ENCODE measurements around the gene CDON. TPM values are rescaled to one million over a fixed set of nuclear protein-coding genes. Genes with fewer than 3 reads are reported as not detected.

Gene CDON
- total RNA-seq, 2 donors from 2014 or later: 1.8 to 2.6 TPM

GRCh38 chr11:126100716-126101115 lies 38.0 kb upstream of the CDON start:
- H3K27me3 Mint-ChIP-seq: no peaks in the 10 kb centered on the region
- no peak overlapping the region for H3K27ac Mint-ChIP-seq
- ATAC-seq (replicated peaks): no peak
- no peaks in the 10 kb centered on the region for H3K36me3 Mint-ChIP-seq (ENCODE audit: low read depth)
- no peaks in the 10 kb centered on the region for H3K9me3 Mint-ChIP-seq
- H3K4me3 Mint-ChIP-seq: no peak overlapping the region
- no peaks in the 10 kb centered on the region for H3K4me1 Mint-ChIP-seq

GRCh38 chr11:126098204-126098769 lies 35.6 kb upstream of the CDON start:
- H3K4me3 Mint-ChIP-seq: no peak overlapping the region
- H3K27ac Mint-ChIP-seq: no peak overlapping the region
- H3K27me3 Mint-ChIP-seq: no peaks in the 10 kb centered on the region
- ATAC-seq (replicated peaks): no peak
- H3K4me1 Mint-ChIP-seq: no peaks in the 10 kb centered on the region
- no peaks in the 10 kb centered on the region for H3K36me3 Mint-ChIP-seq (ENCODE audit: low read depth)
- no peaks in the 10 kb centered on the region for H3K9me3 Mint-ChIP-seq

DNA sequence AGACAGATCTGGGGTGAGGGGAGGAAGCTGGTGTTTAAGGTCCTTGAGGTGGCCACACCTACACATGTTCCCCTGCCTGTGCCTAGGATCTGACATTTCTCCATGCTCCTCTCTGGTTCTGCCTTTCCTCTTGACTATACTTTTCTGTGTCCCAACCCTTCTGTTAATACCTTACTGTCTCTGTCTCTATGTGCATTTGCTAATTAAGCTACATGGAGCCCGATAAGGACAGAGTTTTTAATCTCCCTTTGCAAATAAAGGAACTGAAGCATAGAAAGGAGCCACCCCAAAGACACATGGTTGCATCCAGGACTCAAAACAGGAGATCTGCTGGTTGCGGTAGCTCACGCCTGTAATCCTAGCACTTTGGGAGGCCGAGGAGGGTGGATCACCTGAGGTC lies 33.1 kb upstream of the CDON start:
- no peaks in the 10 kb centered on the region for H3K27me3 Mint-ChIP-seq
- no peak overlapping the region for H3K4me3 Mint-ChIP-seq
- H3K36me3 Mint-ChIP-seq (ENCODE audit: low read depth): no peaks in the 10 kb centered on the region
- ATAC-seq (replicated peaks): no peak
- H3K9me3 Mint-ChIP-seq: no peaks in the 10 kb centered on the region
- no peaks in the 10 kb centered on the region for H3K4me1 Mint-ChIP-seq
- no peak overlapping the region for H3K27ac Mint-ChIP-seq

- Mint-ChIP-seq H3K4me3 (no peak overlapping the region), H3K27ac (no peak overlapping the region), H3K36me3 (ENCODE audit: low read depth) (no peaks in the 10 kb centered on the region), H3K4me1 (no peaks in the 10 kb centered on the region), H3K9me3 (no peaks in the 10 kb centered on the region), H3K27me3 (no peaks in the 10 kb centered on the region)
- no peak for ATAC-seq (replicated peaks)
Measured at GRCh38 chr11:126090452-126090851, 27.8 kb upstream of the CDON start.

GRCh38 chr11:126088999-126089398 lies 26.3 kb upstream of the CDON start:
- Mint-ChIP-seq H3K27ac (no peak overlapping the region), H3K36me3 (ENCODE audit: low read depth) (no peaks in the 10 kb centered on the region)
- no peak for ATAC-seq (replicated peaks)

DNA sequence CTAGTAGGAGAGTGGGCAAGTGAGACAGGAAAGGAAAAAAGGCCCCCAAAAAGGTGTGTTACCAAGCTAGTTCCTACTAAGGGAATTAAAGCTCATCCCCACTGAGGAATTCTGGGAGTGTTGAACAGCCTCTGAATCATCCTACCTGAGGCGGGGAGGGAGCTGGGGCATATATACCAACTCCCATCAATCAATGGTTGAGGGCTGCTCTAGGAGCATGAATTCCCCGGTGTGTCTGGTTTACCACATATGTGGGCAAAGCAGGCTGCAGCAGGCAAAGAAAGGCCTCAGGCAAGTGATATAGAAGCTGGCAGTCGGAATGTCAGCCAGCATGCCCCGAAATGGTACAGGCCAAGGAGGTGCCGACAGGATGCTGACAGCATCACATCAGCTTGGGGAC lies 23.6 kb upstream of the CDON start:
- Mint-ChIP-seq H3K4me3 (no peak overlapping the region), H3K36me3 (ENCODE audit: low read depth) (no peaks in the 10 kb centered on the region), H3K4me1 (peaks cover 15% of the 10 kb centered on the region), H3K27me3 (no peaks in the 10 kb centered on the region), H3K27ac (no peak overlapping the region), H3K9me3 (no peaks in the 10 kb centered on the region)
- ATAC-seq (replicated peaks): no peak

More at GRCh38 chr11:126088999-126089398, 26.3 kb upstream of the CDON start:
- H3K4me3 Mint-ChIP-seq: no peak overlapping the region
- H3K27me3 Mint-ChIP-seq: no peaks in the 10 kb centered on the region
- H3K9me3 Mint-ChIP-seq: no peaks in the 10 kb centered on the region
- peaks cover 3% of the 10 kb centered on the region for H3K4me1 Mint-ChIP-seq

DNA sequence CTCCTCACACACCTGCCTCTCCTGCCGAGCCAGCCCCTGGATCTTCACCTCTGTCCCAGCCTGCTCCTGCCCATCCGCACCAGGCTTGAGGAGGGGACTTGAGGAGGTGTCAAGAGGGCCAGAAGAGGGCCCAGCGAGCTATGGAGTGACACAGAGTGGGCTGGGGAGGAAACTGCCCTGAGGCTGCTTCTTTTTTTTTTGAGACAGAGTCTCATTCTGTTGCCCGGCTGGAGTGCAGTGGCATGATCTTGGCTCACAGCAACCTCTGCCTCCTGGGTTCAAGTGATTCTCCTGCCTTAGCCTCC lies 21.9 kb upstream of the CDON start:
- Mint-ChIP-seq H3K27me3 (no peaks in the 10 kb centered on the region), H3K27ac (peak overlapping the region; percentile 89), H3K4me1 (peaks cover 15% of the 10 kb centered on the region), H3K4me3 (peak overlapping the region; percentile 64), H3K9me3 (no peaks in the 10 kb centered on the region), H3K36me3 (ENCODE audit: low read depth) (no peaks in the 10 kb centered on the region)
- ATAC-seq (replicated peaks): no peak

DNA sequence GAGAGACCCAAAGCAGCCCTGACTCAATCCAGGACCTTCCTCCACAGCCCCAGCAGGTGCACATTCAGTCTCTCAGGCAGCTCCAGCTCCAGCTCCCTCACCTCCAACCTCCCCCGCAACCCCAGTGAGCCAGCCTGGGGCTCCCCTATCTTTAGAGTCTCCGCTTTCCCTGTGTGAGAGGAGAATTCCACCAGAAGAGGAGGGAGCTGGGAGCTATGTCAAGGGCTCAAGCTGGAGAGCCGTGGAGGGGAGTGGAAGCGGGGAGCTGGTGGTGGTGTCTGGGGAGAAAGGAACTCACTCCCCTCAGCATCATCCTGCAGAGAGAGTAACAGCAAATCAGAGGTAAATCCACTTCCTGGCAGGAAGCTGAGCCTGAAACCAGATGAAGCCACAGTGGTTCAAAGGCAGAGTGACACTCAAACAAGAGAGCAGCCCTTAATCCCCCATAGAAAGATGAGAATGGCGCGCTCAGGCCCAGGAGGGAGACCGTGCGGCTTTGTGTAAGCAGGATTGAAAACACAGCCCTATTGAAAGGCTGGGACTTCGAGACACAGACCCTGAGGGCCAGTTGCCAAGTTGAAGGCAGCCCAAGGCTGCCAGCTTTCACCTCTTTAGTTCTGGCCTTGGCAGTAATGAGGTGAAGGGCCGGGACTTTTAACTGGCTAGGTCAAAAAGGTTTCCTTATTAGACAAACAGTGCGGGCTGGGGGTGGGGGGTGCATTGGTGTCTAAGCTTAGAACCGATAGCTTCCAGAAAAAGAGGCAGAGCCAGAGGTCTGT lies 21.4 kb upstream of the CDON start:
- peaks cover 15% of the 10 kb centered on the region for H3K4me1 Mint-ChIP-seq
- H3K27ac Mint-ChIP-seq: peak overlapping the region; percentile 89
- no peaks in the 10 kb centered on the region for H3K27me3 Mint-ChIP-seq
- no peaks in the 10 kb centered on the region for H3K36me3 Mint-ChIP-seq (ENCODE audit: low read depth)
- peak; percentile 94 for ATAC-seq (replicated peaks)
- H3K4me3 Mint-ChIP-seq: peak overlapping the region; percentile 64
- H3K9me3 Mint-ChIP-seq: no peaks in the 10 kb centered on the region

DNA sequence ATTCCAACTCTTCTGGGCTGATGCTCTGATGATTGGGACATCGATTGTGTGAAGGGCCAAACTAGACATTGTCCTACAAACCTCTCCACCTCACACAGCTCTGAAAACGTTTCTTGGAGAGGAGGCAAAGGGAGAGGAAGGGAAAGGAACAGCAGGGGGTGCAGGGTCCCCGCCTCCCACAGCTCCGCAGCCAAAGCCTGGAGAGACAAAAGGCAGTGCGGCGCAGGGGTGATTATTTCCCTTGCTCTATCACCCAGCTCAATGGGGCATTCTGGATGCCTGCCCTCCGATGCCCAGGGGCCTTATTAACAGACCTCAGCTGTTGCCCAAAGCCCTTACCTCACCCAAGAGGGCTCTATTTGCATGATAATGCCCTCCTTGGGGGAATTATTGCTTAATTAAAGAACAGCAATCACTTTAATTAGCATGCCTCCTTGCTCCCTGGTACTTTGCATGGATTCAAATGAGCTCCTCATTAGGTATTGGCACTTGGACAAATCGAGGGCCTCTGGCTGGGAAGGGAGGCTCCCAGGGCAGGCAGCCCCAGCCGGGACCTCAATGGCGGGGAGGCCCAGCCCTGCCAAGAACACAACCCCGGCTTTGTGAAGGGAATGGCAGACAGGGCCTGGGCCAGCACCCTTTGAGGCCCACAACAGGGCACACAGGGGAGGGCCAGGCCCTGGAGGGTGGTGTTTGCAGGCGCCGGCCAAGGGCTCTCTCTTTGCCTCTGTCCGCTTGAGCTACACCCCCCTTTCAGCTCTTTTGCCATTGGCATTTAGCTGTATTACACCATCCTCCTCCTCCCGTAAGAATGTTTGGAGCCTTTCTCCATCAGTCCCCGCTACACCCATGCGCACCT lies 19.8 kb upstream of the CDON start:
- Mint-ChIP-seq H3K27ac (peak overlapping the region; percentile 89), H3K4me3 (no peak overlapping the region), H3K9me3 (no peaks in the 10 kb centered on the region), H3K27me3 (no peaks in the 10 kb centered on the region), H3K4me1 (peaks cover 15% of the 10 kb centered on the region), H3K36me3 (ENCODE audit: low read depth) (no peaks in the 10 kb centered on the region)
- no peak for ATAC-seq (replicated peaks)

DNA sequence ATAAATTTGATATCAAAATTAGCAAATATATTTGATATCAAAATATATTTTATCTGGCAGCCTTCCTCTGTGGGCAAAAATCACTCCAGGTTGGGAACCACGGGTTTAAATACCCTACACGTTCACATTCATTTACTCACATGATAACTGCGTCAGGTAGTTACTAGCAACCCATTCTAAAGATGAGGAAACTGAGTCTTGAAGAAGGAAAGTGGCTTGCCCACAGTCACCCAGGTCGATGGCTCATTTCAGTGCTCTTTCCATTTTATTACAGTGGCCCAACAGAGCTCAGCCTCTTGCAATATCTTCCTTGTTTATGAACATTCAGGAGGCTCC lies 19.2 kb upstream of the CDON start:
- Mint-ChIP-seq H3K4me1 (peaks cover 15% of the 10 kb centered on the region), H3K9me3 (no peaks in the 10 kb centered on the region), H3K4me3 (no peak overlapping the region), H3K27me3 (no peaks in the 10 kb centered on the region), H3K36me3 (ENCODE audit: low read depth) (no peaks in the 10 kb centered on the region), H3K27ac (no peak overlapping the region)
- no peak for ATAC-seq (replicated peaks)

DNA sequence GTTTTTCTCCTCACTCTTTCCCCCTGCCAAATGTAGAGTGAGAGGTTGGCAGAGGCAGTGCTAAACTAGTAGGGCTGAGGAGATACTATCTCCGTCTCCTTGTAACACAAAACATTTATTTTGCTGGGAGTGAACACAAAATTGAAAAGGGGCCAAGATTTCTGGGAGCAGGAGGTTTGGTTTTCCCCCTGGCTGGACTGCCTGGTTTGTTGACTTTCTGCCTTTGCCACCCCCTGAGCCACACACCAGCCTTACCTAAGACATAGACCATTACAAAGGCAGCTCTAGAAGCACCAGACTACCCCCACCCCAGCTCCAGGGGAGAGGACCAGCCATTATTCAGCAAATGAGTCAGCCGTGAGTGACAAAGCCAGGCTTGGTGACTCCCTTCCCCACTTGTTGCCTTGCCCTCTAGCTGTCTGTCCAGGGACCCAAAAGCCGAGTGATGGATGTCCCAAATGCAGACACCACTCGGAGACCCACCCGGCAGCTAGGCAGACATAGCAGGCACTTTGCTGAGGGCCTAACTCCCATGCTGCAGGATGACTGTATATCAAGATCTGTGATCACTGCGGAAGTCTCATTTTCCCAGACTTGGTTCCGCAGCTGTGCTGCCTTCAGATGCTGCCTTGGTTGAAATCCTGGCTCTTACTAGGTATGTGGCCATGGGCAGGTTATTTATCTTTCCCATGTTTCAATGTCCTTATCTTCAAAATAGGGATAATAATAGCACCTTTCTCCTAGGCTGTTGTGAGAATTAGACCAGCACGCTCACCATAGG lies 17.7 kb upstream of the CDON start:
- Mint-ChIP-seq H3K9me3 (no peaks in the 10 kb centered on the region), H3K27me3 (no peaks in the 10 kb centered on the region), H3K27ac (no peak overlapping the region), H3K4me3 (no peak overlapping the region), H3K36me3 (ENCODE audit: low read depth) (no peaks in the 10 kb centered on the region), H3K4me1 (peaks cover 15% of the 10 kb centered on the region)
- ATAC-seq (replicated peaks): no peak

- no peak for ATAC-seq (replicated peaks)
- H3K9me3 Mint-ChIP-seq: no peaks in the 10 kb centered on the region
- H3K27ac Mint-ChIP-seq: no peak overlapping the region
- H3K4me1 Mint-ChIP-seq: peaks cover 15% of the 10 kb centered on the region
- H3K4me3 Mint-ChIP-seq: no peak overlapping the region
- H3K36me3 Mint-ChIP-seq (ENCODE audit: low read depth): no peaks in the 10 kb centered on the region
- H3K27me3 Mint-ChIP-seq: no peaks in the 10 kb centered on the region
Measured at GRCh38 chr11:126079621-126080124, 17.0 kb upstream of the CDON start.

GRCh38 chr11:126076641-126077040 lies 14.0 kb upstream of the CDON start:
- no peaks in the 10 kb centered on the region for H3K4me1 Mint-ChIP-seq
- no peaks in the 10 kb centered on the region for H3K9me3 Mint-ChIP-seq
- no peaks in the 10 kb centered on the region for H3K27me3 Mint-ChIP-seq
- H3K36me3 Mint-ChIP-seq (ENCODE audit: low read depth): no peaks in the 10 kb centered on the region
- no peak overlapping the region for H3K4me3 Mint-ChIP-seq
- H3K27ac Mint-ChIP-seq: no peak overlapping the region
- ATAC-seq (replicated peaks): no peak

DNA sequence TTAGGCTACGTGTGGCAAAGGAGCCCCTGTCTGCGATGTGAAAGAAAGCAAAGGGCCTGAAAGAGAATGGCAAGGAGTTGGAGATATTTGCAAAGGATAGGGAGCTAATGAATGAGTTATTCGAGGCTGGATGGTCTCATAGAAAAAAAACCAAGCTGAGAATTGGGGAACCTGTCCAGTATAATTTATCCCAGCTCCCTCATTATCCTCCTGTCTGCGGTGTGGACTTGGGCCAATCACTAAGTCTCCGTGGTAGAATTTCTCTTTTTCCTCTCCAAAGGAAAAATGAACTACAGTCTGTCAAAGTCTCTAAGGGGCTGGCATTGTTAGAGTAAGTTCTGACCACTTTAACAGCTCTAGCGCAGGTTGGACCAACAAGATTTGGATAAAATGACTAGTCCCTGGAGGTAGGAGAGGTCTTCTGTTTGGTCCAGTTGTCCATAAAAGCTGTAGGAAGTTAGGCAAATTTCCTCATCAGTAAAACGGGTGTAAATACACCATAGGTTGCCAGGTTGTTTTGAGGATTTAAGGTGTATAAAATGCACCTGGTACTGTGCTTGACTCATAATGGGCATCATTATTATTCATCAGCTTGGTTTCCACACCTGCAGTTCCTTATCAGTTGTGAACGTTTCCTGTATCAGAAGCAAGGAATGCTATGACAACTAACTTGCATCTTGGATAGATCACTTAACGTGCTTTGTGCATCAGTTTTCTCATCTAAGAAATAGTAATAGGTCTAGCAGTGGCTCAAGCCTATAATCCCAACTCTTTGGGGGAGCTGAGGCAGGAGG lies 10.3 kb upstream of the CDON start:
- Mint-ChIP-seq H3K9me3 (no peaks in the 10 kb centered on the region), H3K27me3 (no peaks in the 10 kb centered on the region), H3K36me3 (ENCODE audit: low read depth) (no peaks in the 10 kb centered on the region), H3K27ac (no peak overlapping the region), H3K4me3 (no peak overlapping the region), H3K4me1 (no peaks in the 10 kb centered on the region)
- no peak for ATAC-seq (replicated peaks)

All from activated T-helper 17 cell treated with anti-CD3 and anti-CD28 coated beads, Interleukin-2, amount 50 U/mL, for 72 hours (primary cell).